Sigmoid colon (tissue), 7 donors: ENCODE measurements around the gene CHRNE. TPM values are rescaled to one million over a fixed set of nuclear protein-coding genes. Genes with fewer than 3 reads are reported as not detected.
A peak's percentile ranks its signal among the peaks of the same experiment; 100 is the strongest.

Experiments
- DNase-seq: peaks from one replicate; pipeline ENCODE4 v3.0.0-alpha.2; 2019
- H3K27ac ChIP-seq, 4 donors: fragments of 200-600 bp; sonication (generic); one replicate each; pipeline ENCODE4 v1.5.1; 2016 to 2019; ENCODE audit warnings: mild to moderate bottlenecking in 1 of 4
- H3K27me3 ChIP-seq, 3 donors: fragments of 200-600 bp; sonication (generic); one replicate each; pipeline ENCODE4 v1.5.1; 2019; ENCODE audit warnings: mild to moderate bottlenecking in 1 of 3
- H3K36me3 ChIP-seq, 4 donors: fragments of 200-600 bp; sonication (generic); one replicate each; pipeline ENCODE4 v1.5.1; 2016 to 2019
- H3K4me1 ChIP-seq, 4 donors: fragments of 200-600 bp; sonication (generic); one replicate each; pipeline ENCODE4 v1.5.1; 2017 to 2019
- H3K4me3 ChIP-seq, 4 donors: fragments of 200-600 bp; sonication (generic); one replicate each; pipeline ENCODE4 v1.5.1; 2017 to 2019; ENCODE audit warnings: mild to moderate bottlenecking in 2 of 4, moderate library complexity in 1 of 4
- H3K9me3 ChIP-seq, 4 donors: fragments of 200-600 bp in 3 of 4; sonication (generic) in 3 of 4; one replicate each; pipeline versions ENCODE4 v1.5.1 to v1.6.1; 2013 to 2019
- EP300 ChIP-seq, 4 donors: sonication (generic); formaldehyde crosslinking; IDR thresholded peaks; one replicate each; pipeline ENCODE4 v1.6.1; 2017; ENCODE audit warnings: antibody characterized with exemption in 4 of 4
- POLR2A ChIP-seq, 2 donors: fragments of 450-650 bp; IDR thresholded peaks; one replicate each; pipeline ENCODE4 v1.6.1; 2016; ENCODE audit warnings: antibody characterized with exemption in 2 of 2, mild to moderate bottlenecking in 2 of 2, moderate library complexity in 2 of 2
- POLR2AphosphoS5 ChIP-seq, 4 donors: sonication (generic); formaldehyde crosslinking; IDR thresholded peaks; one replicate each; pipeline ENCODE4 v1.6.1; 2017; ENCODE audit warnings: antibody characterized with exemption in 4 of 4
- WGBS, 2 donors: extraction: QIAGEN DNeasy Blood & Tissue Kit; methylation state at CpG; one replicate each; pipeline ENCODE4 v1.1.7; 2013; 5-methylcytosine and 5-hydroxymethylcytosine counted together
- intact Hi-C: fragments of 100-400 bp; cut with DNase I; formaldehyde crosslinking; loops from one replicate; pipeline ENCODE4 v1.15.1; 2023
- polyA plus RNA-seq, 3 donors: library from polyadenylated mRNA; stranded (reverse); fragments of 200-250 nt; gene quantifications; one replicate each; pipeline ENCODE4 v1.2.3, GENCODE V29; 2013
- total RNA-seq, 4 donors: library from RNA; depleted of rRNA; stranded (reverse); fragments of >200 nt; gene quantifications; one replicate each; pipeline ENCODE4 v1.1.0, GENCODE V29; 2016
- TF ChIP-seq, protein P1 (sequence below), 4 experiments: fragments of 450-650 bp in 3 of 4; fragments of 200-600 bp in 1 of 4; IDR thresholded peaks; one replicate each; pipeline ENCODE4 v1.5.1; 2016 to 2019; ENCODE audit warnings: antibody characterized with exemption in 4 of 4, mild to moderate bottlenecking in 3 of 4, moderate library complexity in 2 of 4
- donor health status: healthy with polysubstance abuse.
- donor health status: Bipolar disorder and iron deficiency.
- donor health status: healthy.

The CHRNE gene
- total and polyA plus RNA-seq, 7 donors = 0.46 to 0.57 (median 0.54) TPM; not detected in 2

DNA sequence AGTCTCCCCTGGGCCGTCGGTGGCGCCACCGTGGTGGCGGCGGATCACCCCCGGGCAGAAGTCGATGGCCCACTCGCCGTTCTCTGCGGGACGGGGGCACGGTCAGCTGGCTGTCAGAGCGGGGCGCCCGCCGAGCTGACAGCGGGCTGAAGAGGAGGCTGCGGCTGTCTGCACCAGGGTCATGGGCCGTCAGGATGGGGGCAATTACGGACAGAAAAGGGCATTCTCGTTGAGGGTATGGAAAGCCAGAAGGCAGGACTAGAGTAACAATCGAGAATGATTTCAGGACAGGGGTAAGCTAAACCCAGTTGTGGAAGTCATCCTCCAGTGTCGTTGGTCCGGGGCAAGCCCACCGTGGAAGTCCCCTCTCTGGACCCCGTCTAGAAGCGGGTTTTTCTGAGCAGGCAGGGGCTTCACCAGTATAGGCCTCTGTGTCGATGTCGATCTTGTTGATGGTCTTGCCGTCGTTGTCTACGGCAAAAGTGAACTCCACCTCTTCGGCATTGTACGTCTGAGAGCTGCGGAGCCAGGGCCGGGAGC lies 1.7 kb downstream of the CHRNE start:
- Histone ChIP-seq H3K4me3 (peak overlapping the region in 2 of 4 donors; percentile 4 to 47), H3K27ac (peak overlapping the region in 1 of 4 donors; percentile 55), H3K9me3 (no peaks in the 10 kb centered on the region), H3K27me3 (peaks cover 28 to 70% (median 36%) of the 10 kb centered on the region in 3 donors), H3K36me3 (peaks cover 7 to 12% (median 7%) of the 10 kb centered on the region in 4 donors), H3K4me1 (peaks cover 0 to 34% (median 19%) of the 10 kb centered on the region in 4 donors)
- intact Hi-C loops = no loop called here
- 39 to 41% methylated on average over 37 of the region's 37 CpGs for WGBS, 2 donors
- DNase-seq = no peak
- TF ChIP-seq POLR2A (IDR thresholded peaks at IDR 0.05) (no peak), EP300 (IDR thresholded peaks at IDR 0.05) (no peak), POLR2AphosphoS5 (IDR thresholded peaks at IDR 0.05) (no peak)
- TF ChIP-seq, protein P1, sequence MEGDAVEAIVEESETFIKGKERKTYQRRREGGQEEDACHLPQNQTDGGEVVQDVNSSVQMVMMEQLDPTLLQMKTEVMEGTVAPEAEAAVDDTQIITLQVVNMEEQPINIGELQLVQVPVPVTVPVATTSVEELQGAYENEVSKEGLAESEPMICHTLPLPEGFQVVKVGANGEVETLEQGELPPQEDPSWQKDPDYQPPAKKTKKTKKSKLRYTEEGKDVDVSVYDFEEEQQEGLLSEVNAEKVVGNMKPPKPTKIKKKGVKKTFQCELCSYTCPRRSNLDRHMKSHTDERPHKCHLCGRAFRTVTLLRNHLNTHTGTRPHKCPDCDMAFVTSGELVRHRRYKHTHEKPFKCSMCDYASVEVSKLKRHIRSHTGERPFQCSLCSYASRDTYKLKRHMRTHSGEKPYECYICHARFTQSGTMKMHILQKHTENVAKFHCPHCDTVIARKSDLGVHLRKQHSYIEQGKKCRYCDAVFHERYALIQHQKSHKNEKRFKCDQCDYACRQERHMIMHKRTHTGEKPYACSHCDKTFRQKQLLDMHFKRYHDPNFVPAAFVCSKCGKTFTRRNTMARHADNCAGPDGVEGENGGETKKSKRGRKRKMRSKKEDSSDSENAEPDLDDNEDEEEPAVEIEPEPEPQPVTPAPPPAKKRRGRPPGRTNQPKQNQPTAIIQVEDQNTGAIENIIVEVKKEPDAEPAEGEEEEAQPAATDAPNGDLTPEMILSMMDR (IDR thresholded peaks at IDR 0.05) = no peak

DNA sequence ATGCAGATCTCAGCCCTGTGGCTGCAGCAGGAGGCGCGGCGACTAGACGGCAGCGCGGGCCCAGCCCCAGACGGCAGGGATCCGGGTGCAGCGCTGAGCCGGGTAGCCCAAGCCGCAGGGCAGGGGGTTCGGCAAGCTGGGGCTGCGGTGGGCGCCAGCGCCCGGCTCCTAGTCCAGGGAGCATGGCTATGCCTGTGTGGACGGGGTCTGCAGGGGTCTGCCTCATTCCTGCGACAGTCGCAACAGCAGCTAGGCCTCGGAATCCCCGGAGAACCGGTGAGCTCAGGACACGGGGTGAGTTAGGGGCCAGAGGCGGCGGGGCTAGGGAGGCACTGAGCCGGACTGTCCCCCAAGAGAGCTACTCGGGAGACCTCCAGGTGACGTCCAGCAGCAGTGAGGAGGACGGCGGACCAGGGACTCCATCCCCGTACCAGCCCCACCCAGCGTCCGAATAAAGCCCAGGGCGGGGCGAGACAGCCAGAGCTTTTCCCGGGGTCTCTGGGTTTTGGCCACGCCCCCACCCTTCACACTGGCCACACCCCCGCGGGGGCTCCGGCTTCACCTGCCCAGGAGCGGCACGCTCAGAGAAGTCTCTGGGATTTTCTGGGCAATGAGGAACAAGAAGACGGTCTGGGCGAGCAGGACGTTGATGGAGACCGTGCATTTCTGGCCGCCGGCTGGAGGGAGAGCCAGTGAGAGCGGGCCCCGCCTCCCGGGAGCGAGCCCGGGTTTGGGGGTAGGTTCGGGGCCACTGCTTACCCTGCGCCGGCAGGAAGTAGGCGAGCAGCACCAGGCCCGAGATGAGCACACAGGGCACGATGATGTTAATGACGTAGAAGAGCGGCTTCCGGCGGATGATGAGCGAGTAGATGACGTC lies 2.4 kb downstream of the CHRNE start:
- Histone ChIP-seq H3K4me1 (peaks cover 0 to 34% (median 19%) of the 10 kb centered on the region in 4 donors), H3K9me3 (no peaks in the 10 kb centered on the region), H3K36me3 (peaks cover 14 to 19% (median 15%) of the 10 kb centered on the region in 4 donors), H3K27ac (peak overlapping the region in 1 of 4 donors; percentile 55), H3K27me3 (peaks cover 28 to 70% (median 36%) of the 10 kb centered on the region in 3 donors), H3K4me3 (peak overlapping the region in 3 of 4 donors; percentile 34 to 50 (median 47))
- intact Hi-C loops = no loop called here
- no peak for DNase-seq
- 14 to 19% methylated on average over 65 of the region's 65 CpGs for WGBS, 2 donors
- TF ChIP-seq EP300 (IDR thresholded peaks at IDR 0.05) (no peak), POLR2AphosphoS5 (IDR thresholded peaks at IDR 0.05) (no peak), POLR2A (IDR thresholded peaks at IDR 0.05) (no peak)
- TF ChIP-seq, protein P1 (IDR thresholded peaks at IDR 0.05) = no peak

DNA sequence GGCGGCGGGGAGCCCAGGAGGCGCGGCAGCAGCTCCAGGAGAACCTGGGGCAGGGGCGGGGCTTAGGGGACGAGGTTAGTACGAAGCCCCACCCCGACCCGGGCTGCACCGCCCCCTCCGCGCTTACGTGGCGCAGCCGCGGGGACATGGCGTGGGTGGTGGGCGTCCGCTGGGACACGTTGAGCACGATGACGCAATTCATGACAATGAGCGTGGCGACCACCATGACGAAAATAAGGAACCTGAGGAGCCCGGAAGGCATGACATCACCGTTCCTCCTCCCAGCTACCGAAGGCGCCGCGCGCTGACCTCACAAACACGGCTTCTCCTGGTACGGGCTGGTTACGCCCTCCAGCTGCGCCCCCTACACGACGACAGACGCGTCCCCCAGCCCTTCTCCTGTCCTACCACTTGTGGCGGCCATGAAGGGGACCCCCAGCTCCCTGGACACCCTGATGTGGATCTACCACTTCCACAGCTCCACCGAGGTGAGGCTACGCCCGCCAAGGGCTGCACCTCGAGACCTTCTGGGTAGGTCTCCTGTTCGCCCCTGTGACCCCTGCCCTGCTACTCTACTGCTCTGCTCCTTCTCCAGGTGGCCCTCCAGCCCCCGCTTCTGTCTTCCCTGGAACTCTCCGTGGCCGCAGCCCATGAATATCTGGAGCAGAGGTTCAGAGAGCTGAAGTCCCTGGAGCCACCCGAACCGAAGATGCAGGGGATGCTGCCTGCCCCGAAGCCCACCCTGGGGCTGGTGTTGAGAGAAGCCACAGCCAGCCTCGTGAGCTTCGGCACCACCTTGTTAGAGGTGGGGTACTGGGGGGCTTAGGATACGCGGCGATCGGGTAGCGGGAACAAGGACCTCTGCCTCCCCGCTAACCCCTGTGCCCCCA lies 3.3 kb downstream of the CHRNE start, which contains the start of gene C17orf107:
TSS of gene C17orf107 (plus strand) at position 196 of the 890 bp plus-strand sequence. CDS start at position 423, 227 bp downstream.
- WGBS, 2 donors = 10 to 11% methylated on average over 60 of the region's 60 CpGs
- H3K27me3 ChIP-seq = peaks cover 28 to 68% (median 36%) of the 10 kb centered on the region in 3 donors

DNA sequence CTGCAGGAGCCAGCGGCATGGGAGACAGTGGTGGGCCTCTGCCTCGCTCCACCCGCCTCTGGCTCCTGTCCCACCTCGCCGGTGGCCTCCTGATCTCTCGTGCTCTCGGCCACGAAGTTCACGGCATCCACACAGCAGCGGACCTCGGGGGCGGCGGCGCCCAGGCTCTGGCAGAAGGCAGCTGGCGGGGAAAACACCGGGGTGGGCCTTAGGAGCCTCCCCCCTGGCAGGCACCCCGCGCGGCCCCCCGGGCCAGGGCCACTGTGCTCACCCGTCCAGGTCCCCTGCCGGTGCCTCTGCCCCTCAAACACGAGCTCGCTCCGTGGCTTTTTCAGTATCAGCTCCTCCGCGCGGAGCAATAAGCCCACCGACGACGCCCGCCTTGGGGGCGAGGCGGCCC lies 4.0 kb downstream of the CHRNE start:
- Histone ChIP-seq H3K4me1 (peaks cover 0 to 34% (median 19%) of the 10 kb centered on the region in 4 donors), H3K9me3 (no peaks in the 10 kb centered on the region), H3K36me3 (peaks cover 27 to 34% (median 30%) of the 10 kb centered on the region in 4 donors), H3K27me3 (peaks cover 28 to 62% (median 31%) of the 10 kb centered on the region in 3 donors), H3K27ac (peak overlapping the region in 1 of 4 donors; percentile 23), H3K4me3 (peak overlapping the region; percentile 21 to 50 (median 40))
- DNase-seq = no peak
- WGBS, 2 donors = 17 to 21% methylated on average over 34 of the region's 34 CpGs
- intact Hi-C loops = no loop called here
- TF ChIP-seq POLR2AphosphoS5 (IDR thresholded peaks at IDR 0.05) = no peak
- TF ChIP-seq EP300 (IDR thresholded peaks at IDR 0.05) = no peak
- TF ChIP-seq, protein P1 (IDR thresholded peaks at IDR 0.05) = no peak
- no peak for TF ChIP-seq POLR2A (IDR thresholded peaks at IDR 0.05)

More for the DNA sequence above, 3.3 kb downstream of the CHRNE start, which contains the start of gene C17orf107:
- Histone ChIP-seq H3K4me1 (peaks cover 0 to 34% (median 19%) of the 10 kb centered on the region in 4 donors), H3K27ac (peak within 1 kb of the TSS in 1 of 4 donors; percentile 23), H3K9me3 (no peaks in the 10 kb centered on the region), H3K4me3 (peak within 1 kb of the TSS; percentile 21 to 50 (median 40)), H3K36me3 (peaks cover 21 to 28% (median 23%) of the 10 kb centered on the region in 4 donors)
- TF ChIP-seq POLR2A (IDR thresholded peaks at IDR 0.05) = no peak
- peak in 3 of 4 donors; percentile 21 to 65 (median 44) for TF ChIP-seq POLR2AphosphoS5 (IDR thresholded peaks at IDR 0.05)
- intact Hi-C loops = no loop called here
- peak; percentile 90 for DNase-seq
